Activated naive CD8-positive, alpha-beta T cell treated with anti-CD3 and anti-CD28 coated beads, Interleukin-2, amount 50 U/mL, for 16 hours (primary cell): ENCODE measurements around the gene TBX15.

Source experiments
- DNase-seq: peaks from one replicate; pipeline ENCODE4 v3.0.0-alpha.2; 2020; ENCODE audit warnings: low read depth, low spot score

Gene TBX15

DNA sequence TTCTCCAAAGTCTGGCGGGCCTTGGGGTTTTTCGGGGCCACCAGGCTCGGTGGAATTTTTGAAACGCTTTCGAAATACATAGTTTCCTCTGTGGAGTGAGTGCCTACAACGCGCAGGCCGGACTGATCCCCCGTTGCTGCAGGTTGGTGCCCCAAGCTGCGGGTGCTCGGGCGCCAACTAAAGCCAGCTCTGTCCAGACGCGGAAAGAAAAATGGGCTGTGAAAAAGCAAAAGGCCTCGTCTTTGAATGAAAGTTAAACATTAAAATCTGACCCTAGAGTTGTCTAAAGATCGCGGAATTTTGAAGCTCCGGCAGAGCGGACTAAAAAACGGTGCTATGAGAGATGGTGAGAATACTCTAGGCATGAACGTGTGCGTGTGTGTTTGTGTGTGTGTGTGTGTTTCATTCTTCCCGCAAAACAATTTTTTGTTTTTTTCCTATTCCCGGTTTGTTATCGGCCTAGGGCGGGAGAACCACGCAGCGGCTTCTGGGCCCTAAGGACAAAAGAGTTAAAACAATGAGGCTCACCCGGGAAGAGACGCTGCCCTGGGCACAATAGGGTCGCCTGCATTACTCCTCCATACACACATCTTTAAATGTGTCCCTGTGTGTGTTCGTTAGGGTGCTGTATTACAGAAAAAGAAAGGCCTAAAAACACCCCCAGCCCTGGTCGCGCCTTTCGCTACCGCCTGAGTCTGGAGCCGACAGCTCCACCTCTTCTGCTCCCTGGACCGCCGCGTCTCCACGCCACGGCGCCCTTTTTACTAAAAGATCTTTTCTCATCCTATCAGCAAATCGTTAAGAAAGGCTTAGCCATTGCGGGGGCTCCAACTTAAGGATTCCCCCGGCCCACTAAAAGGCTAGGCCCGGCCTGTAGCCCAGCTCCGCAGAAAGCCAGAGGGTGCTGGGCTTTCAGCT is 3.2 kb downstream of the TBX15 start:
- DNase-seq: no peak

DNA sequence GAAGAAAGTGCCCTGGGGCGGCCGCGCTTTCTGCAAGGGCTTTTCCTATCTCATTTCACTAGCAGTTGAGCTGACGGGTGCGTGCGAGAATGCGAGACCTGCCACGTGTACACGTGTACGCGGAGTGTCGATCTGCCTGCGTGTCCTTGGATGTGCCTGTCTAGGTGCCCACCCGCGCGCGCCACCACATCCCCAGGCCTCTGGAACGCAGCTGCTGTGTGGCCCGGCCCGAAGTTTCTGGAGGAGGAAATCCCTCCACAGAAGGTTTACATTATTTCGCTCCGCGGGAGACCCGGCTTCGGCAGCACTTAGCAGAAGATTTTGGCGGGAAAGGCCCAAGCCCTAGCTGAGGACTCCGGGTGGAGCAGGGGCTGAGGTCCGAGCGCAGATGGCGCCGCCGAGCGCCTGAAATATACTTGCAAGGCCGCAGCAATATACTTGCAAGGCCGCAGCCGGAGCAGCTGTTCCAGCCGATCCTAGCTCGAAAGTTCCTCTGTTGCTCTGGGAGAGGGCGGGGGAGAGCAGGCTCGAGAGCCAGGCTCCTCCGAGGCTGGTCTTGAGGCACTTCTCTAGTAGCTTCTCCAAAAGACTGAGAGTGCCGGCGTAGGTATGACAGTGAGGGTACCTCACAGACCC is 3.9 kb downstream of the TBX15 start:
- DNase-seq: no peak

DNA sequence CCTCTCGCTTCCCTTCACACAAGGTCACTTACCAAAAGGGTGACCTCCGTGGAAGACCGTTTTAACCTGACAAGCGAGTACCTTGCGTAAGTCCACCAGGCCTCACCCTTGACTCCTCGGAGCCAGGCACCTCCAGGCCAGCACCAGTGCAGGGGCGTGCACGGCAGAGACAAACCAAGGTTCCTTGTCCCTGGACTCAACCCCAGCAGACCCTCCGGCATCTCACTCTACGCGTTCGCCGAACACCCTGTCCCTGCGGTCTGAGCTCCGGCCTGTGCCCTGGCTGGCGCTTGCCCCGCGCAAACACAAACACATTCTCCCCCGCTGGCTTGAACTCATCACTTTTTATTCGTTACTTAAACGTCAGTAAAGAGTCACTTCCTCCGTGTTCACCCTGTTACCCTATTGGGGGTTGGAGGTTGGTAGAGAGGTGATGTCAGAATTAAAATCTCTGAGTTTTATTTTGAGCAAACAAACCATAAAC is 4.5 kb downstream of the TBX15 start:
- no peak for DNase-seq

DNA sequence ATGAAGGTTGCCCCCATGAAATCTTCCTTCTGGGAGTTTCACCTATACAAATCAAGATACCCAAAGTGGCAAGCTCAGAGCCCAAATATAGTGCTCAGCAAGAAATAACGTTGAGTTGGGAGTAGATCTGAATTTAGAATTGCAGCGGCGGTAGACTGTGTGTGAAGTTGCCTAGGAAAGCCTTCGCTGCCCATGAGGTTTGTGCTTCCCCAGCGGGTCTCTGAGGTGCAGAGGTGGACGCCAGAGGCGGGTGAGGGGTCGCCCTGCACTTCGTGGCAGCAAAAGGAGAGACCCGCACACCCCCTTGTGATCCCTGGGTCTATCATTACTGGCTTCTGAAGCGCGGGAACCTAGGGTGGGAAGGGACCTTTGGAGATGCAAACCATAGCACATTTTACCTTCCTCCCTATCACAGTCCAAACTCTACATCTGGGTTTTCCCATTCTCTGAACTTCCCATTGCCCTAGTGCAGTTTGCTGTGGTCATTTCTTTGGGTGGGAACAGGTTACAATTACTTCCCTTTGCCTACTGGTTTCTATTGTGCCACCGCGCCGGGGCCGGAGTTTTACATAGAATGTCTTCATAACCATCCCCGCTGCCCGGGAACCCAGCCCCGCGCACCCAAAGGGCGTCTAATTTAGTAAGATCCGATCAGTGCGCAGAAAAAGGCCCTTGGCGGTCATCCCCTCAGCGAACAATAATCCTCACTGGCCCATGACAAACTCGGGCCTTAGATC is 5.2 kb downstream of the TBX15 start:
- no peak for DNase-seq

DNA sequence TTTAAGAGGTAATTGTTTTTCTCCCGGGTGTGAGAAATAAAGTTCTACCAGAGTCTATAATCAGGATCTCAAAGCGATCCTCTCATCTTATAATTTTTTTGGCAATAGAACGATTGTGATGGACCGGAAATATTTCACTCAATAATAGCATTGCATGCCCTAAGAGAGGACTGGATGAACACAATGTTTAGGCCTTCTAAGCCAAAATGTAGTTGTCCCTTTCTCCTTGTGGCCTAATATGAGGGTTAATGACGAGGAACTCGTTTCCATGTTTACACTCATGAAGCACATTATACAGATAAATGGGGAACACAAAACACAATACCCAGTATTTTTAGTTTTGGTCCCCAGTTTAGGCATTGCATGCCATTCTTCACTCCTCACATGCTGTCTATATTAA is 5.9 kb downstream of the TBX15 start:
- no peak for DNase-seq

DNA sequence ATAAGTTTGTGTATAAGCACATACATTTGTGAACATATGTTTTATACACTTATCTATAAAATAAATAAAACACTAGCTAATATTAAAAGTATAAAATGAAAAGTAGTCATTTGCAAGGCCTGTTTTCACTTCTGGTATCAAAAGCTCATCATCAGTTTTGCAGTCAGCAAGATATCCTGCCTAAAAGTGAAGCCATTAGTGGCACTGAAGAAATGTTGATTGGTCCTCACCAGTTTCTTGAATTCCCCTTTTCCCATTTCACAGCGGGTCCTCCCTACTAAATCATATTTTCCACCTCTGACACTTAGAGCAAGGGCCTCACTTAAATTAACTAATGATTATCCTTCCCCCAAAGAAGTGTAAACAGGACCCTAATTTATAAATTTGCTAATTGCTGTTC is 6.7 kb downstream of the TBX15 start:
- no peak for DNase-seq

DNA sequence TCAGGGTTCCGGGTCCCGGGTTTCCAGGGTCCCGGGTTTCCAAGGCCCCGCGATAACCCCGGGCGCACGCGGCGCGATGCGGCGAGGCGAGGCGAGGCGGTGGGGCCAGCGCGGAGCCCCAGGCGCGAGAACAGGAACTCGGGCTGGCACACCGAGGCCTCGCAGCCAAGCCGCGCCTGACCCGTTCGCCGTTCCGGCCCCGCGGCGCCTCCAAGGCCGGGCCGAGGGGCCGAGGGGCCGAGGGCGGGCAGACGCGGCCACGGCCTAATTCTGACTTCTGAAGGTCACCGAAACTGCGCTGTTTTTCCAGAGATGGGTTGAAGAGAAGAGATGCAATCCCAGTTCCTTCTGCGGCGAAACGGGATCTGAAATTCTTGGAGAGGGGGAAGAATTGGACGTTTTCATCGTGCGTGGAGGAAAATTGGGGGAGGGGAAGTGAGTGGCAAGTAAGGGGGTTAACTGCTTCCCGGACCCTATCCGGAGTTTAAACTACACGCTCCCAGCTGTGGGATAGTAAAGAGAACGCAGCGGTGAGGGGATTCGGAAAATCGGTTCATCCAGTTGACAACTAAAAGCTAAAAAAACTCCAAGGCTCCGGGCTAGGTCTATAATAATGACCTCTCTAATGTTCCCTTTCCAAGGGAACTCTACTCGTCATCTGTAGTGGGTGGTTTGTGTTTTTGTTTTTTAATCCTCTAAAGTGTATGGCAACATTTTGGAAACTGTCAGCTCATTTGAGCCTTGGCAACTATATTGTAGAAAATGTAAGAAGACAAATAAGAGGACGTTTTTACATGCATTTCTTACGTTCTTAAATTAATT is 8.2 kb downstream of the TBX15 start:
- no peak for DNase-seq

DNA sequence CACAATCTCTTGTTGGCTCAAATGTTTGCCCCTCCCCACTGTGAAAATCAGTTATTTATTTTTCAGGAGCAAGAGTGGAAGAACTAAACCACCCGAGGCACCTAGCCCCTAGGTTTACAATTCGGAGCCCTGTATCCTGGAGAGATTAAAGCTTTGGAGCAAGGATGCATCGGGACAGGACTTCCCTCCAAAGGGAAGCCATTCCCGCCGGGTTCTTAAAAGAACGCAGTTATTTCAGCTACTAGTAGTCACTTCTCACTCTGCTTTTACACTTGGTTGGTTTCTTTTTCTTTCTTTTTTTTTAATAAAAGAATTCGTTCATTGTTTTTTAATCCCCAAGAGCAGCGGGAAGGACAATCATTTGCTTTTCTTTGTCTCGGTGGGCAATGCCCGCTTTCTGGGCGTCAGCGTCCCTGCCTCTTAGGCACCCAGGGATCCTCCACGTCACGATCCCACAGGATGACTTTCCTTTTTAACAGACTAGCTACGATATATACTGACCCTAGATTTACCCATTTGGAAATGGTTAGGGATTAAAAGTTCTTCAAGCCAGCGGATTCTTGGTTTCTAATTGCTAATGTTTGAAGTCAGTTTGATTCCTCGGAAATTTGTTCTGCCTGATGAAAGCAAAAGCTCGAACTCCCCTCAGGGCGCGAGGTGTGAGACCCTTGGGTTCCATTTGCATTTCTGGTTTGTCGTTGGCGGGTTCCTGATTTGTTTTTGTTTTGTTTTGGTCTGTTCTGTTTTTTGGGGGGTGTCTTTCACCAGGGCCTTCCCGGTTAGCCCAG is 9.0 kb downstream of the TBX15 start:
- no peak for DNase-seq

DNA sequence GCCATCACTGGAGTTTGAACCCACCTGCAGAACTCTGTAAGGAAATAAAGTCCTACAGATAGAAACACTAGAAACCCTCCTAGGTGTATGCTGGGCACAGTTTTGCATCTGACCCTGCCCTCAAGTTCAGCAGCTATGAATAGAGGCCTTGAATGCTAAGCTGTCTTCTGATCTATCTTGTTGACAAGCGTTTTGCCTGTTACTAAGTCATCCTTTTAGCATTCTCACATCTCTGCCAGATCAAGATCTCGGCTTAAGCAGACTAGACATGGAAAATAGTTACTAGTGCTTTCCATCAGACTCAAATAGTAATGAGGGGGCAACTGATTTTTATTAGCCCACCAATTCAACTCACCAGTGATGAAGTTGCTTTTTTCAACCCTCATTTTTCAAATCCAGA is 10.5 kb downstream of the TBX15 start:
- no peak for DNase-seq

DNA sequence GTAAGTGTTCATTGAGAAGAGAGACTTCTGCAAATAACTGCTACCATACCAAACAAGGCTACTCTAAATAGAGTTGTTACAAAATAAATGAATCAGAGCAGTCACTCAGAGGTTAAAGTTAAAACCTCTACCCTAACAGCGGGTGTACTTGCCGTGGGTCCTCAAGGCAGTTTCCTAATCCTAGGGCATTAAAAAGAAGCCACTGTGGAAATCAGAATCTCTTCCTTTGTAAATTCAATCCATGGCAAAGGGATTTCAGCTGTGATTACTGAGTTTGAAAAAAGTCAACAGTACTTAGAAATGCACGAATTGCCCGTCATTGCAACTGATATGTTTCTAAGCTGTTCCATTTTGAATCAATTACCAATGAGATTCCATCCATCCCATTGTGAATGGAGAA is 13.5 kb downstream of the TBX15 start:
- DNase-seq: no peak

DNA sequence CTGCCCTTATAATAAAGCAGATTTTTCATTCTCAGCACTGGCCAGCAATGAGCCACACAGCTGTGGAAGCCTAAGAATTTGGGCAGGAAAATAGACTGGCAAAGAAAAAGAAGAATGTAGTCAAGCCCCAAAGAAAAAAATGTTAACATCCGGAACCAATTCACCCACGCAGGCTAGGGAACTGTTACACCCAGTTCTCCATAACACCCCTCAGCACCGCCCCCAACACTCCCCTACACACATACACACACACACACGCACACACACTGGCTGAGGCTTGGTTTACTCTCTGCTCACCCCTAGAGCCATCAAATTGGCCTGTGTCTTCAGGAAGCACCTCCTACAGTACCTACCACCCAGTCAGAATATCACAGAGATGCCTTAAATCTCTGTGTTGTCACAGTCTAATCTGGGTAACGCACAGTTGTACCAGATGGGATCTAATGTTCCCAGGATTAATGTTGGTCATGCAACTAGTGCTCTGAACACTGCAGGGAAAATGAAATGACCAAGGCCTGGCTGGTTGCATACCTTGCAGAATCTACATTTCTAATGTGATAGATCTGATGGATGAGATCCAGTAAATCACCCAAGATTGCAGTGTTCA is 14.5 kb downstream of the TBX15 start:
- DNase-seq: no peak

DNA sequence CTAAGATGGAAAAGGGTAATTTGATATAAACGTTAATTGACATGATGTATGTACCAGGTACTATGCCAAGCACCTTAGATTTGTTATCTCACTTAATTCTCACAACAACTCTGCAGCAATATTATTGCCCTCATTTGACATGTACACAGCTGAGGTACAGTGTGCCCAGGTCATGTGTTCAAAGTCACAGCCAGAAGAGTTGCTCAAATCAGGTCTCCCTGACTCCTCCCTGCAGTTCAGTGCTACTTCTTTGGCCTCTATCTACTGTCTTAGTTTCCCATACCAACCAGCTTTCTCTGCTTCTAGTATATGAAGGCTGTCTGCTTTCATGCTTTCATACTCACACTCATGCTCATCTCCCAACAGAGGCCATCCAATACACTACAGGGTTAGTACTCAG is 15.1 kb downstream of the TBX15 start:
- DNase-seq: no peak

DNA sequence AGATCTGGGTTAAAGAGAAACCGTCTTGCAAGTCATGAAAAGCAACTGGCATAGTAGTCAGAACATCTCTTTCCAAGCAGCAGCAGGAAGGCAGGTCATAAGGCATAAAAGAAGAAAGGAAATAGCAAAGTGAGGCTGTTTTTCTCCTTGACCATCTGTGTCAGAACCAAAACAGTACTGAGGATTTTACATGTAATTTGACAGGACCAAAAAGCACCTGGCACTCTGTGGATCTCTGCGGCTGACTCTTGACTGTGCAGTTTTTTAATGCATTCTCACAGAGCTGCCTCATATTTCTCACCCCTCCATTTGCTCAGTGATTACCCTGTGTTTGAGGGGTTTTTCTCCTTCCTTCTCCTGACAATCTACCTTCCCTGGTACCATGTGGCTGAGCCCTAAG is 17.7 kb downstream of the TBX15 start:
- DNase-seq: no peak

DNA sequence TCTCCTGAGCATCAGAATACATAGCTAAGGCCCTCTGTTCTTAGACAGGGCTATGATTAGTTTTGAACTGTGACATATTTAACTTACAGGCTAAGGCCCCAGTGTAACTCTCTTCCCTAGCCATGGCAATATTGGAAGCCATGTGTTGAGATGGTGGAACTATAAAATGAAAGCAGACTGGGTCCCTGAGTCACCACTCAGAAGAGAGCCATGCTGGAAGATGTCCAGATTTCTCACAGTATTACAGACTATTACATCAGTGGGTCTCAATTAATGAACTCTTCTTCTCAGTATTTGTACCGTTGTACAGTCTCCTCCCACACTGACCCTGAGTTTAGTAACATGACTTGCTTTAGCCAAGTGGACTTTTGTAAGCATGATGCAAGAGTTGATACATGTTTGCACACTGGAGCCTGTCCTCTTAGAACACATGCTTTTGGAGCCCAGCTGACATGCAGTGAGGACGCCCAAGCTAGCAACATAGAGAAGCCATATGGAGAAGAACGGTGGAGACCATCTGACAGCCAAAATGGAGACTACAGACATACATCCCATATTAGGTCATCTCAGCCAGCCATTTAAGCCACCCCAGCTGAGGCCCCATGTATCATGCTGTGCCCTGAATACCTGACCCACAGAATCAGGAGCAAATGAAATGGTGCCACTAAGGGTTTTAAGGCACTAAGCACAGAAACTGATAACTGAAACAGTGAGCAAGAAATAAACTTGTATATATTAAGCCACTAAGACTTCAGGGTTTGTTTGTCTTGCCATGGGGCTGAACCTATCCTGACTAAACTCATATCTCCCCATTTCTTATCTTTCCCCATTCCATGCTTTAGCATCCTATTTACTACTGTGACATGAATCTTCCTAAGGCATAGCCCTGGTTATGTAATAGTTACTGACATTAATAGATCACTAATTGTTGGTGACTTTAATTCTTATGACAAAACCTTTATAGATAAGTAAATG is 24.4 kb downstream of the TBX15 start:
- DNase-seq: no peak

DNA sequence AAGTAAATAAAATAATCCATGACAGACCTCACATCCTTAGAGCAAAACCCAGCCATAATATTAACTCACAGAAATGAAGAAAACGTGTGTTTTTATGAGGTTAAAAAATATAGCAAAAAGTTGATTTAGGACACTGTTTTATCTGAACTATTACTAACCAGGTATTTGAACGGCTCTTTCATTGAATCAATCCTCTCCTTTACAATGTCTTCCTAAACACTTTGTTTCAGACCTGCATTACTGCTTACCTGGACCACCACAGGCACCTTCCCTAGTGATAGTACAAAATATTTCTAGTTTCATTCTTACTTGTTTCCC is 25.0 kb downstream of the TBX15 start:
- no peak for DNase-seq

DNA sequence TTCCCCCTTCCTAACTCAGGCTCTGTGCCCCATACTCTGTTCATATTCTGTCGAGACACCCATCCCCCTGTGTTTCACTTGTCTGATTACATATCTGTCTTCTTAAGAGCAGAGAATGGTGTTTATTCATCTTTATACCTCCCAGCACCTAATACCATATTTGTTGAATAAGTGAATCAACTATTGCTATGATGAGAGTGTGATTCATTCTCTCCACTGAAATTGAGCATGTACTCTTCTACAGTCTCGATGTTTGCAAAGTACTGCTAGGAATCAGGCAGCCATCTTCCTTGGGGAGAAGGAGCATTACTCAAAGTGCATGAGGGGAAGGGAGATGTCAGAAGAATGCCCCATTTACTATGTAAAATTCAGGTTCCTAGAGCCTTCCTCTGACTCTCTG is 27.0 kb downstream of the TBX15 start:
- DNase-seq: no peak

DNA sequence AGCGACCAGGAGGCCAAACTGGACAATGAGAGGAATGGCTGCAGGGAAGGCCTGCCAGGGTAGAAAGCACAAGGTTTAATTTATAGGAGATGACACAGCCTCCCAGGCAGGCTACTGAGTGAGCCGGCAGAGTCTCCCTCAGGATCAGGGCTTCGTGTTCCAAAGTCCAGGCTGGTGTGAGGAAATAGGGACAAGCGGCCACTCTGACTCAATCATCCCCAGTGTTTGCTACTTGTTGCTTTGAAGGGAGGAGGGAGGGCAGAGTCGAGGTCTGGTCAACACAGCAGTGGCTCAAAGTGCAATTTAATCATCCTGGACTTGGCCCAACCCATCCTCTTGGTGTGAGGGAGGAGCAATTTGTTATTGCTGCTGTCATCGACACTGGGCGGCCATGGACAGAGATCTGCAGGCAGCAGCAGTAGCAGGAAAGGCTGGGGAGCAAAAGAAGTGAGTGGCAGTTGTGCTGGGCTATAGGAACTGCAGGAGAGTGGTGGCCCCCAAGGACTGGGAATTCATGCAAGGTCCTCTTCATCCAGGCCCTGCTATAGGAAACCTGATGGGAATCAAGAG is 27.5 kb downstream of the TBX15 start:
- no peak for DNase-seq

DNA sequence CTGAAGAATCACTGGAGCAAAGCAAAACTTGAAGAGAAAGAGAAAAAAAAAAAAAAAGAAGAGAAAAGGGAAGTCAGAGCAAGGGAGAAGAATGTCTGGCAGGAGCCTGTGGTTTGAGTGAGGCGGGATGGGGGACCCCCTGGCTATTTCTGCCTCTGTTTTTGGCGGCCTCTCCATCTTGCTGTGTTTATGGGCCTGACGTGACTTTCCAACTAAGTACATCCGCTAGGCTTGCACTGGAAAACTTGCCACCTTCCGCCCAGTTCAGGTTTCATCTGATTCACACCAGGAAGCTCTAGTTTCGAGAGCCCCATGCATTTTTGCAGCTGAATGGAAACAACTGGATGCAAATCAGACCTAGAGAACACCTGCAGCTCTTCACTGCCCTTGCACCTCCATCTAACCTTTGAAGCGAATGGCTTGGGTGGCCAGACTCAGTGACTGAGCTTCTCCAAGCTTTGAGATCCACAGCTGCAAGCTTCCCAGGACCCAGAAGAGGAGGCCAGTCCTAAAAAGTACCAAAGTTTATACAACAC is 28.0 kb downstream of the TBX15 start:
- no peak for DNase-seq
